Measurements from ENCODE around the gene SLC6A17.

The SLC6A17 gene

GRCh38 chr1:110173466-110174105, 23.3 kb downstream of the SLC6A17 start:
- DNase-seq (ENCODE audit: low read depth in 2 of 2), result no peak

- no peak for DNase-seq (ENCODE audit: low read depth in 2 of 2)
Observed at GRCh38 chr1:110174961-110175360, 24.7 kb downstream of the SLC6A17 start.

- DNase-seq (ENCODE audit: low read depth in 2 of 2), result no peak
Observed at GRCh38 chr1:110176299-110176956, 26.1 kb downstream of the SLC6A17 start.

- no peak for DNase-seq (ENCODE audit: low read depth in 2 of 2)
Observed at GRCh38 chr1:110177775-110178174, 27.5 kb downstream of the SLC6A17 start.

DNA sequence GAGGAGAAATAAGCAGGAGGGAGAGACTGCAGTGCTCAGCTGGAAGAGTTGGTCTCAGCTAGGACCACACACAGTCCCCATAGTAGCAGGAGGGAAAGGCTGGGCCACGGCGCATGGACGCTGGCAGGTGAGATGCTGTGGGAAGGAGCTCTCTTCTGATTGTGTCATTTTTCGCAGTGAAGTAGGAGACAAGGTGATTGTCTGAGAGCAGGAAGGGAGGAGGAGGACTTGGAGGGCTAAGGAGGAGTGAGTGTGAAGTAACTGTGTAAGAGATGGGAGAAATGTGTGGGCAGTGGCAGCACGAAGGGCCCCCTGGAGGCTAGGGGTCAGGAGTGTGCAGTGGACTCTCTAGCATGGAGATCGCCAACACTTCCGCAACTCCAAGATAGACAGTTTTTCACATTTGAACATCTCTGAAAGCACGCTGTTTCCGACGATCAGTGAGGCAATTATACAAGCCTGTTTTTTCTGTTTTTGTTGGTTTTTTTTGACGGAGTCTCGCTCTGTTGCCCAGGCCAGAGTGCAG, 33.4 kb downstream of the SLC6A17 start:
- DNase-seq (ENCODE audit: low read depth in 2 of 2), result no peak

- no peak for DNase-seq (ENCODE audit: low read depth in 2 of 2)
Observed at GRCh38 chr1:110184446-110184845, 34.2 kb downstream of the SLC6A17 start.

DNA sequence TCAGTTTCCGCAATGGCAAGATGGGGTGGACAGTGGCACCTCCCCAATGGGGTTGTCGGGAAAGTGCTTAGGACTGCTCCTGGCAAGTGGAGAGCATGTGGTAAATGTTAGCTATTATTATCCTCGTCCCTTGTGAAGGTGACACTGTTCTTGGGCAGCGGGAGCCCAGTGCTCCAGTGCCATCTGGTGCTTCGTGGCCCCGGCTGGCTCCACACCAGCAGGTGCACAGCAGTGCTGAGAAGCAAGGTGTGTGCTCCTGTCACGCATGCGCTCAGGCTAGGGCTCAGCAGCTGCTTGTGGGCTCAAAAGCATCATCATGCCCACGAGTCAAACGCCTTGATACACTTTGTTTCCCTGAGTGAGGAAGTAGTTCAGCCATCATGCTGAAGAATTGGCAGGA, 34.9 kb downstream of the SLC6A17 start:
- no peak for DNase-seq (ENCODE audit: low read depth in 2 of 2)

- no peak for DNase-seq (ENCODE audit: low read depth in 2 of 2)
Observed at GRCh38 chr1:110186558-110186957, 36.3 kb downstream of the SLC6A17 start.

DNA sequence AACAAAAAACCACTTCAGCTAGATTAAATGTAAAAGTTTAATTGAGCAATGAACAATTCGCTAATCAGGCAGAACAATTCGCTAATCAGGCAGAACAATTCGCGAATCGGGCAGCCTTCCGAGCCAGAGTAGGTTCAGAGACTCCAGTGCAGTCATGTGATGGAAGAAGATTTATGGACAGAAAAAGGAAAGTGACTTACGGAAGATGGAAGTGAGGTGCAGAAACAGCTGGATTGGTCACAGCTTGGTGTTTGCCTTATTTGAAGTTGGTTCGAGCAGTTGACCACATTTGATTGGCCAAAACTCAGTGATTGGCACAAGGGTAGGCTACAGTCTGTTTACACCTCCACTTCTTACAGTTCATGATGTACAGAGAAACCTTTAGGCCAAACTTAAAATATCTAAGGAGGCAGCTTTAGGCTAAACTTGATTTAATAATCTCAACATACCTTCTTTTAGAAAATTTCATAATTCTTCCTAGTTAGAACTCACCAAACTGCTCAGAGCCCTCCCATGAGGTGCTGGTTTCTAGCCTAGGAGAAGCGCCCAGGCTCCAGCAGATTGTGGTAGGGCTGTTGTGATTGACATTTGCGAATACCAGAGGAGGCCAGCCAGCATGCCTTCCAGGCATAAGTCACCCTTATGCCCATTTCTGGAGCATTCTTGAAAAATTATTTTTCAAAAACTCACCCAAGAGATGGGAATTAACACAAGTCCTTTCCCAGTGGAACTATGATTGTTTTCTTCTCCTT, 37.0 kb downstream of the SLC6A17 start:
- DNase-seq (ENCODE audit: low read depth in 2 of 2), result no peak

DNA sequence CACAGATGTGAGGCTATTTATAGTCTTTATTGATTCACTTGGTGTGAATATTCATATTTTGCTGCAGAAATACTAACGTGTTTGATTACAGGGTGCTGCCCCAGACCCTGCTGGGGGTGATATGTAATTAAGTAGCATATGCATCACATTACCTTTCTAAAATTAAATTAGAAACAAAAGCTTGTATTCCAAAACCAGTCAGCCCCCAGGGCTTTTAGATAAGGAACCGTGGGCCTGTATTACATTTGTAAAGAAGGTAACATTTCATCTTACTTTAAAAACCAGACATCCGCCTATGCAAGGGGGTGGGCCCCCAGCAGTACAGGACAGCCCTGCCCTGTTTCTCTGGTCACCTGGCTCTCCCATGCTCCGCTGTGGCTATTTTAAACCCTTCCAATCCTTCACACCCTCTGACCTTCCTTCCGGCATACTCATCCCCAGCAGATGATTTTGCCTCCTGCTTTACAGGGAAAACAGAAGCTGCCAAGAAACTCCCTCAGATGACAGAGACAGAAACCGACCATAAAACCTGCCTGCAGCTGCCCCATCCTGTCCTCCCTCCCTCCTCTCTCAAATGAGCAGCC, 37.8 kb downstream of the SLC6A17 start:
- no peak for DNase-seq (ENCODE audit: low read depth in 2 of 2)

GRCh38 chr1:110189181-110189580, 38.9 kb downstream of the SLC6A17 start:
- DNase-seq (ENCODE audit: low read depth in 2 of 2), result no peak

DNA sequence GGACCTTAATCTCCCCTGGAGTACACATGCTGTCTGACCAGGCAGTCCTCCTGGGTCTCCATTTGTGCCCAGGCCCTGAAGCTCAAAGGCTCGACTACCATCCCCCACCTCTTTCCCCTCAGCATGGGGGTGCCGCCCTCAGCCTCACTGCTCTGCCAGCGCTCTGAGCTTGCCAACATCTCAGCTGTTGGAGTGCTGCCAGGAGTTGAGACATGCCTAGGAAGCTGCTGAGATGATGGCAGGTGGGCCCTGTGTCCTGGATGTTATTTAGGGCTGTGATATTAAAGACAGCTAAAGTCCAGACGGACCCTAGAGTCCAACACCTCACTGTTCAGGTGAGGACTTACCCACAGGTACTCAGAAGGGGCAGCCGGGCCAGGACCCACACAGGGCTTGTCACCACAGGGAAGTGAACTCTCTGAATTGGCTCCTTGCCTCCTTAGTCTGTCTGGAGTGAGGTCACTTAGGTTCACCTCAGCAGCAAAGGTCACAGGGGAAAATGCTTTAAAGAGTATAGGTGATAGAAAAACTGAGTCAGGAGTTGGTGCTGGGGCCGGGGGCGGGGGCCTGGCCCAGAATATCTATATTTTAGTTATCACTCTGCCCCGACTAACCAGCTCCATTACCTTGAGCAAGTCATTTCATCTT, 40.1 kb downstream of the SLC6A17 start:
- no peak for DNase-seq (ENCODE audit: low read depth in 2 of 2)

DNA sequence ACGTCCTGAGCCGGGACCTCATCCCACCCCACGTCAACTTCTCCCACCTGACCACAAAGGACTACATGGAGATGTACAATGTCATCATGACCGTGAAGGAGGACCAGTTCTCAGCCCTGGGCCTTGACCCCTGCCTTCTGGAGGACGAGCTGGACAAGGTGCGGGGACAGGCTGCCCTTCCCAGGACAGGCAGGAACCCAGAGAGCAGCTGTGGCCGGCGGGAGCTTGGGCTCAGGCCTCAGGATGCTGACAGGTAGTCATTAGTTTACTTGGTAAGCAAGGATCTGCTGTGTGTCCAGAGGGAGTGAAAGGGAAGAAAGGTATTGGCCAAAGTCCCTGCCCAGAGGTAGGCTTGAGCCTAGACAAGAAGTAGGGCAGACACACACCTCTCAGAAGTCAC, 42.2 kb downstream of the SLC6A17 start:
- no peak for DNase-seq (ENCODE audit: low read depth in 2 of 2)

- DNase-seq (ENCODE audit: low read depth in 2 of 2), result no peak
Observed at GRCh38 chr1:110195196-110195595, 44.9 kb downstream of the SLC6A17 start.

DNA sequence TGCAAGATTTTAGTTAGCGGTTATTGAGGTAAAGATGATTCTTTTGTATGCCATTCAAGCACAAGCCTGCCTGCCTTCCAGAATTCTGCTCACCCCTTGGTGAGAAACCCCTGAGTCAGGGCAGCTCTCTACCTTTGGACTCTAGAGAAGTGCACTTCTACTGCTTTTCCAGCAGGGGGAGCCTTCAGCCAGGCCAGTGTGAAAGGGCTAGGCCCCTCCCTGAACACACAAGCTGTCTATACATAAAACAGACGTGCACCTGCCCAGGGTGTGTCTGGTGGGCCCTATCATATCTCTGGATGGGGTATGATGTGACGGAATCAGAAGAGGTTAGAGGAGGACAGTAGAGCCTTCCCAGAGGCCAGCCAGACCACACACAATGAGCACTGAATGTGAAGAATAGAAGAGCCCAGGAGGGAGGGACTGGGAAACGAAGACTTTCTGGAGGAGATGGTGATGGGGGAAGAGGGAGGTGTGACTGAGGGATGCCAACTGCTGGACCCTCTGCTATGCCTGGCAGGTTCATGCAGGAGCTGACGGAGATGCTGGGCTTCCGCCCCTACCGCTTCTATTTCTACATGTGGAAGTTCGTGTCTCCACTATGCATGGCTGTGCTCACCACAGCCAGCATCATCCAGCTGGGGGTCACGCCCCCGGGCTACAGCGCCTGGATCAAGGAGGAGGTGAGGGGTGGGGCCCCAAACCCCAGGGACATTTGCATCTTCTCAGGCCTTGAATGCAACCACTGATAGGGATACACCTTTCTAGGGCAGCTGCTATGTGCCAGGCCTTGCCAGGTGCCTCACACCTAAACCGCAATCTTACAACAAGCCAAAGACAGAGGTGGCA, 46.8 kb downstream of the SLC6A17 start:
- peak; percentile 25 to 39 for DNase-seq (ENCODE audit: low read depth in 2 of 2)

GRCh38 chr1:110197905-110198629, 47.8 kb downstream of the SLC6A17 start:
- DNase-seq (ENCODE audit: low read depth in 2 of 2), result no peak

- no peak for DNase-seq (ENCODE audit: low read depth in 2 of 2)
Observed at GRCh38 chr1:110198746-110199145, 48.5 kb downstream of the SLC6A17 start.

- DNase-seq (ENCODE audit: low read depth in 2 of 2), result no peak
Observed at GRCh38 chr1:110200190-110200589, 49.9 kb downstream of the SLC6A17 start.

DNA sequence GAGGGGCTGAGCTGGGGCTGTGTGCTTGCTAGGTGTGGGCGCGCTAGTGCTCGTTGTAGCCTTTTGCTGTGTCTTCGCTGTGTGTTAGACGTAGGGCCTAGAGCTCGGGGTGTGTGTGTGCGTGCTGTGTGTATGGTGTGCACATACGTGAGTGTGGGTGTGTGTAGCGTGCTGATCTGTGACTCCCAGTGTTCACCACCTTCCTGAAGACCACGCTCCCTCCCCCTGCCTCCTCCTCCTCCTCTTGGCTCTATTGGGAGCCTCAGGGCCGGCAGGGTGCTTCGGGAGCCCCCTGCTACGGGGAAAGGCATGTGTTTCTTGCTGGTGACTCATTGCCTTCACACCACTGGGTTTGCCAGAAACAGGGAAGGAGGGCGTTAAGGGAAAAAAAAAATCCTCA, 50.4 kb downstream of the SLC6A17 start:
- DNase-seq (ENCODE audit: low read depth in 2 of 2), result no peak

- DNase-seq (ENCODE audit: low read depth in 2 of 2), result no peak
Observed at GRCh38 chr1:110201157-110201825, 51.0 kb downstream of the SLC6A17 start.
